Stimulated activated CD8-positive, alpha-beta memory T cell treated with anti-CD3 and anti-CD28 coated beads, Interleukin-7, amount 100 ng/mL, for 24 hours (primary cell): ENCODE results near the gene KCNA10.
"Not testable (repeated sequence)": the region's sequence is repeated elsewhere in the genome, so short reads cannot be mapped to it uniquely, and the experiment has no call there.

Experiments
- DNase-seq: peaks from one replicate; pipeline ENCODE4 v3.0.0-alpha.2; 2020; ENCODE audit warnings: low read depth

Gene KCNA10

DNA sequence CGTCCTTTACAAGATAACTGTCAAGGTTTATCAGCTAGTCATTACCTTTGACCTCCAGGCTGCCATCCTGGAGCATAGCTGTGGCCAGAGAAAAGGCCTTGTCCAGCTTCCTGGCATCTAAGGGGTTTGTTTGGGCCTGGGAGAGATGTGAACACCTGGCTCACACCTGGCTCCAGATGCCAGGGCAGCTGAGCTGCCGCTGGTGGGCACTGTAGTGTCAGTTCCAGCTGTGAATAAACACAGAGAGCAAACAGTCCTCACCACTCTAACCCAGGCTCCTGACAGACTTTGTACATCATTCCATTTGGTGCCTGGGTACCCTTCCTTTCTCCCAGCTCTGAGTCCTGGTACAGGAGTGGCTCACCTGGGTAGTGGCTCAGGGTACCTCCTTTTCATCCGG is 14.3 kb upstream of the KCNA10 start:
- no peak for DNase-seq

DNA sequence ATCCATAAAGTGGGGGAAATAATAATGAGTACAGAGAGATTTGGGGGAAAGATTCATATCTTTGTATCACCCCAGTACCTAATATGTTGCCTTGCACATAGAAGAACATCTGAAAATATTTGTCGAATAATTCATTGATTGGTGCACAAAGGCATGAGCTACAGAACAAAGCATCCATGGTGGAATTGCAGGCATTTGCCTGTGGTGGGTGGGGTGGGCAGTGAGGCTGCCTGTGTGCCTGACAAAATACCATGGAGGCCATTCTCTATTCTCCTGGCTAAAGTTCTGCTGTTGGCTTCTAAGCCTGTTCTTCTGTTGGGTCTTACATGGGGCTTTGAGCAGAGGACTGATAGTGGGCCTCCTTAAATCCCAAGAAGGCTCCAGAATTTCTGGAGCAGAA is 10.0 kb upstream of the KCNA10 start:
- no peak for DNase-seq

DNA sequence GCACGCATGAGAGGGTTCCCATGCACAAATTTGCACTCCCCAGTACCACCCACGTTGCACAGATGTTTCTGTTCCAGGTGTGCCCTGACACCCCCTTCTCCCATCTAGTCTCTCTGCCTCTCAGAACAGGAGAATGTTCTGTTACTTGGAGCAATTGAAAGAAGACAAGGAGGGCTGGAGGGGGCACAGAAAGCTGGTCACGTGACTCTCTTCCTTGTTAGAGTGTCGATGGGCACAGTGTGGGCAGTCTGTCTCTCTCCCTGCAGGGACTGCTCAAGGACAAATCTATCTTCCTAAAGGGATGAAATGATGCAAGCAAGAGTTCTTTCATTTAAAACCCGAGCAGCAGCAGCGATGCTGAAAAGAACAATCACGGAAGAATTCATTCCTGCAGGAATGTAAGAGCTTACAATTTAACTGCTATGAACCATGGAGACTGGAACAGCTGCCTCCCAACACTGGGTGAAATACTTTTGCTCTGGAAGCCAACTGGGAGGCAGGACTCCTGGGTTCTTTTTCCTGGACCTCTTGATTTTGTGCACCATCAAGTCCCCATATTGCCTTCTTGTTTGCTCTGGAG is 7.3 kb upstream of the KCNA10 start:
- no peak for DNase-seq

DNA sequence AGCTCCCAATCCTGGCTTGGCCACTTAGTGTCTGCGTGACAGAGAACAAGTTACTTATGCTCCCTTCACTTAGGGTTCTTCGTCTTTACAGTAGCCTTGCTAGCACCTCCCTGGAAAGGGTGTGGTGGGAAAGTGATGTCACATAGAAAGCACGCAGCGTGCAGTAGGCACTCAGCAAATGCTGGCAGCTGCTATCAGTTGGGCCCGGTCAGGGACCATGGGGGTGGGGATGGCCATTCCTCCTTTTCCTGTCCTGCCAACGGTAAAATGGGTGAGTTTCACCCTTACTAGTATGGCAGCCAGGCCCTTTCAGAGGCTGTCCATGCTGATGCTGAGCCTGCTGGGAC is 6.2 kb upstream of the KCNA10 start:
- no peak for DNase-seq

DNA sequence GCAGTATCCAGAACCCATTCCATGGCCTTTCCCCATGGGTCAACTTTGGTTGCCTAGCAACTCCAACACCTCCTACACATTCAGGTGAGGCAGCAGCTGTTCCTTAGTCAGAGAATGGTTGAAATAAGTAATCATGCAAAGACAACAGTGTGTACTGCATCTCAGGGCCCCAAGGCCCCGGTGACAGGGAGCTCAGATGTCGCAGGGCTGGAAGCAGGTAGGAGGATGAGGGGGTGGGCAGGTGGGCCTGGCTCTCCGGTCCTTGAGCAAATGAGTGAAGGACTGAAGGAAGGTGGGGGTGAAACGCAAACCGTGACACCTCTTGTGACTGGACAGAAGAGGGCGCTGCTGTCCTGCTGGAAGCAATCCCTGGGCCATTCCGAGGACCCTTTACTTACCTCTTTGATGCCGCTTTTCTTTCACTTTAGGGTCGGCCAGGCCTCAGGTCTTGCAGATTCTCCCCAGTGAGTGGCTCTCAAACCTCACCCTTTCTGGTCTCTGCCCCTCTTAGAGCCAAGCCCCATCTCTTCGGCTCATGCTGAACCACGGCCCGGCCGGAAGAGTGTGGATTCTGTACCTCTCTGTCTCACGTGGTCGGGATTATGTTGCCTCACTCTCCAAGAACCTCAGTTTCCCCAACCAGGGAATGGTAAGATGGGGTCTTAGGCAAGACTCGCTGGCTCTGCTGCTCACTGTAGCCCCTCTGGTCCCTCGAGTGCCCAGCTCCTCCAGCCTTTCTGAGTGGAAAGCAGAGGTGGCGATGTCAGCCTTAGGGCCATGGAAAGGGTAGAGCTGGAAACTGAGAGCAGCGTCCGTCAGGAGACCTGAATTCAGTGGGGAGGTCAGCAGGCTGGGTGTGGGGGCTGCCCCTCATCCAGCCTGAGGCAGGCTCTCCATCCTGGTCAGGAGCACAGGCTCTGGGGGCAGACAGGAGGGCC is 5.6 kb upstream of the KCNA10 start:
- peak; percentile 10 for DNase-seq

DNA sequence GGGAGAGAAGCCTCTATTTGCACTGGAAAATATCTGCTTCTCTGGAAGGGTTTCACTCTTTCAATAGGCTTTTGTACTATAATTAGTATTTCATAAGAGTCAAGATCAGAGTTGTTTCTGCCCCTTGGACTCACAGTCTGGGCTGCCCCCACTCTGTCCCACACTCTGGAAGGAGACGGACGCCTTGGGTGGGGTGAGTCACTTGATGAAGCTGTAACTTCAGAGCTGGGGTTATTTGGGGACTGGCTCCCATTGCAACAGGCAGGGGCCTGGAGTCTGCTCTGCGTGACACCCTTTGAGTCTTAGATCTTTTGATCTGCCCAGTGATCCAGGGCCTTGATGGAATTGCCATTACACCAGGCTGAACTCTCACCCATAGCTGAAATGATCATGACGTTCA is 4.0 kb upstream of the KCNA10 start:
- DNase-seq: no peak

DNA sequence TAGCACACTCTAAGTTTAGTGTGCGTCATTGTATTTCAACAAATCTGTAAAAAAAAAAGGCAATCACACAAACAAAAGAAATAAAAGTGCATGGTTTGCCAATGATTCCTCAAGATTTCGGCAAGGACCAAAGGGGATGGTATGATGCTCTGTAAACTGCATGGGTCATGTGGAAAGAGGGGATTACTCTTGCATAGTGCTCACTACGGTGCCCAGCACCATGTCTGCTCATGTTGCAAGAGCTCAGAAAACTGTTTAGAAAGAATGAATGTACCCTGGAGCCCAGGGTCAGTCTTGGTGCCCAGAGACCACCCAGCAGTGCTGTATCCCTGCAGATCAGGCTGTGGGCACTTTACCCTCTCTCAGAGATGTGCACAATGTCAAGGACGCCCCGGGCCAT is 3.6 kb upstream of the KCNA10 start:
- no peak for DNase-seq

DNA sequence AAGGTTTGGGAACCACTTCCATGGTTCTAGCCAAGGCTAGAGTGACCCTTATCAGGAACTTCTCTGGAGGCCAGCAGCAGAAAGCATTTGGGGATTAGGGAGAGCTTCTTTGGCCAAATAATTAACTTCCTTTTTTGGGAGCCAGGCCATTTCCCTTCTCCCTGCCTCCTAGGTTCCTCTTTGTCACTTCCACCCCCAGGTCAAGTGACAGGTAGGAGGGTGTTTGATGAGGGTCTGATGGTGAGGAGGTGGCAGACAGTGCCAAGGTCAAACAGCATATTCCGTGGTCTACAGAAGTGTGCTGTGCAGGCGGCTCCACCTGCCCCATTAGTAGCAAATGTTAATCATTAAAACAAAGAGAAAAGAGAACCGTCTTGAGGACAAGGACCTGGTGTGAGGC is 1.9 kb upstream of the KCNA10 start:
- DNase-seq: no peak

DNA sequence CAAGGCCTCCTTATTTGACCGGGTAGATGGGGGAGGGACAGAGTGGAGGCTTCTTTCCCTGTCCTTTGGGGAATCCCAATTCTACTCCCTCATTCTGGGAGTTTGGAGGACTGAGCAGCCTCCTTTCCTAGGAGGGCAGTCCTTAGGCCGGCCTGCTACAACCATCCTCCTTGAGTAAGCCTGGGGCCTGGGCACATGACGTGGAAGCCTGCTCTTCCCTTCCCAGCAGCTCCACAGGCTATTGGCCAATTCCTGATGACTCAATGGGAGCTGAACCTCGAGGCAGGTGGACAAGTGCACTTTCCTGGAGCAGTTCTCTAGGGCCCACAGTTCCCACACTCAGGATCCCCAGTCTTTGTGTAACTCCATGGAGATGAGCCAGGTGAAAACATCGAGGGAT is 3.1 kb downstream of the KCNA10 start:
- no peak for DNase-seq

DNA sequence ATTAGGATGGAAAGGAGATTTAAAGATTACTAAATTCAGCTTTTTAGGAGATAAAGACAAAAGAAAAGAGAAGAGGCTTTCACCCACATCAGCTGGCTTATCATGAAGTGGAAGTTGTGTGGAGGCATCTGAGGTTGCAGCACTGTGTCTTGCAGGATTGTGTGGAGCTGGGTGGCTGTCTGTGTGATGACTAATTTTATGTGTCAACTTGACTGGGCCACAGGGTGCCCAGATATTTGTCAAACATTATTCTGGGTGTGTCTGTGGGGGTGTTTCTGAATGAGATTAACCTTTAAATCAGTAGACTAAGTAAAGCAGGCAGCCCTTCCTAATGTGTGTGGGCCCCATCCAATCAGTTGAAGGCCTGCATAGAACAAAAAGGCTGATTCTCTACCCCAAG is 3.9 kb downstream of the KCNA10 start:
- DNase-seq: no peak

DNA sequence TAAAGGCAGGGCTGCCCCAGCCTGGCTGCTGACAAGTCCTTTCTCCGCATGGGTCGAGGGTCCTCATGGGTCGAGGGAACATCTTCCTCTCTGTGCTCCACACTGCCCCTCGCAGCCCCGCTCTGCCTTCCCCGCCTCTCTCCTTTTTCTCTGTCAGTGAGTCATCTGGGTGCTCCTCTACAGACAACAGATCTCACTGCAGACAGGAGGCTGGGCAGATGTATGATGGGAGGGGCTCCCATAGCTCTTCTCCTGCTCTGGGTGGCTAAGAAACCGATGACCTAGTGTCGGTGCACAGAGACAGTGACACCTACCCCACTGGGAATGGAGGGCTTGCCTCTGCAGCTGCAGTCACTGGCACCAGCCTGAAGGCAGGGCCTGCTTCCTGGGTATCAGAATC is 5.5 kb downstream of the KCNA10 start:
- DNase-seq: no peak

DNA sequence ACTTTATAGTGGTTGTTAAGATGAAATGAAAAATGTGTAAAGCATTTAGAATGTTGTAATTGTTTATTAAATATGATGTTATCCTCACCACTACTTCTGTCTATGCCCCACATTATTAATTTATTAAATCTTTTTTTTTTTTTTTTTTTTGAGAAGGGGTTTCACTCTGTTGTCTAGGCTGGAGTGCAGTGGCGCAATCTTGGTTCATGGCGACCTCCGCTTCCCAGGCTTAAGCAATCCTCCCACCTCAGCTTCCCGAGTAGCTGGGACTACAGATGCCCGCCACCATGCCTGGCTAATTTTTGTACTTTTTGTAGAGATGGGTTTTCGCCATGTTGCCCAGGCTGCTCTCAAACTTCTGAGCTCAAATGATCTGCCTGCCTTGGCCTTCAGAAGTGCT is 7.5 kb downstream of the KCNA10 start:
- no peak for DNase-seq

DNA sequence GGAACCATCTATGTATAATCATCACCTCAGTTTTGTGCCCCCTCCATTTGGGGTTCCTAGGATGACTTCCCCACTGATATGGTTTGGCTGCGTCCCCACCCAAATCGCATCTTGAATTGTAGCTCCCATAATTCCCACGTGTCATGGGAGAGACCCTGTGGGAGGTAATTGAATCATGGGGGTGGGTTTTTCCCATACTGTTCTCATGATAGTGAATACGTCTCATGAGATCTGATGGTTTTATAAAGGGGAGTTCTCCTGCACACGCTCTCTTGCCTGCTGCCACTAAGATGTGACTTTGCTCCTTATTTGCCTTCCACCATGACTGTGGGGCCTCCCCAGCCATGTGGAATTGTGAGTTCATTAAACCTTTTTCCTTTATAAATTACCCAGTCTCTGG is 8.1 kb downstream of the KCNA10 start:
- not testable (repeated sequence) for DNase-seq

DNA sequence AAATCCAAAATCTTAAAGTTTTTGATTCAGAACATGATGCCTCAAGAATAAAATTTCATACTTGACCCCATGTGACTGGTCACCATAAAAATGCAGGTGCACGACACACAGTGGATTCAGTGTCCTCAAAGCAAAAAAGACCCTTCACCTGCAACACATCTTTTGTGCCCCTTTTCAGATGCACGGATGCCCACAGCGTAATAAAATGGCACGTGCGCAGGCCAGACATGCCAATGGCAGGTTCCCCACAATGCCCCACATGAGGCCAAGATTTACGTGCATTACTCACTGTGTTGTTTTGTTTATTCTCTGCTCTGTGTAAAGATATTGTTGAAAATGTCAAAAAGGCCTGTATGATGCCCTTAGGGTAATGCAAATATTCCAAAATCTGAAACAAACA is 9.3 kb downstream of the KCNA10 start:
- DNase-seq: no peak

DNA sequence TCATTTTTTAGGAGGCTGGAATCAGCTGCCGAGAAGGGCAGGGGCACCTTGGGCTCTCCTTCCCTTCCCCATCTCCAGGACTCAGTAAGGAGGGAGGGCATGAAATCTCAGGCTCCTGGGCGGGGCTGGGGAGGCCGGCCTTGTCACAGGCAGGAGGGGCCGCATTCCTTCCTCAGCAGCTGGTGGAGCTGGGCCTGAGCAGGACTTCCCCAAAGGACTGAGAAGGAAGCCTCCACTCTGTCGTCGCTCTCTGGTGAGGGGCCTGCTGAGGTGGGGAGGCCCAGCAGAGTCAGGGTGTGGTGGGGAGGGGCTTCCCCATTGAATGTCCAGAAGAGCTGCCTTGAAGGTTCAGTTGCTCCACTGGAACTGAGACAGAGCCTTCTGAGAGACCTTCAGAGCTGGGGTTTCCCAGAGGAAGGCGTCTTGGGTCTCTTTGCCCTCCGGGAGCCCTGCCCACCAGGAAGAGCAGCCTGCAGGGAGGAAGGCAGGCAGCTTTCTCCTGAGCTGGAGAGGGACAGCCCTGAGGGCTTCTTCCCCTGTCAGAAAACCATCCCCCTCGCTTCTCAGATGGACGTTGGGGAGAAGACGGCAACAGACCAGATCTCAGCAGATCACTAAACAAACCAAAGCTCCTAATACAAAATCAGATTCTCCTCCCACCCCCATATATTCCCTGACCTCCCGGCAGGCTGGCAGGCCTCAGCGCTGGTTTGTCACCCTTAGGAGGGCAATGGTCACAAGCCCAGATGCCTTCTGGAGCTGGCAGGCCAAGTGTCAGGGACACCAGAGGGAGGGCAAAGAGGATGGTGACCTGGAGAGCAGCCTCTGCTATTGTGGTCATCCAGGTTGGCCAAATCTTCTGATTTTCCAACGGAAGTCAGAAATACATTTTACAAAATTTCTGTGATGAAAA is 10.7 kb downstream of the KCNA10 start:
- DNase-seq: no peak

DNA sequence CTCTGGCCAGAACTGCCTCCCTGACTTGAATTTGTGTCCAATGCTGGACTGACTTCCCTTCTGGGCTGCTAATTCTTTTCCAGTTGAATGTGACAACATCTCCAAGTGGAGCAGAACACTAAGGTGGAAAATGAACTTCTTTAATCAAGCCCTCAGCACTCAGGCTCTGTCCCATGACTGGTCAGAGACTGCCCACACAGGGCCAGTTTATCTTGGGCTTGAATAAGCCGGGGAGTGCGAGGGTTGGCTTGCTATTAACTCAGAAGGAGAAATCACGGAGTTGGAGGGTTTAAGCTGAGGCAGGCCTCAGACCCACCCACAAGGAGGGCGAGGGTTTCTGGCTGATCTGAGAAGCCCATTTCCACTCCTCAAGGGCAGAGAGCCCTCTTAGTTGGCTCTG is 12.4 kb downstream of the KCNA10 start:
- DNase-seq: no peak

DNA sequence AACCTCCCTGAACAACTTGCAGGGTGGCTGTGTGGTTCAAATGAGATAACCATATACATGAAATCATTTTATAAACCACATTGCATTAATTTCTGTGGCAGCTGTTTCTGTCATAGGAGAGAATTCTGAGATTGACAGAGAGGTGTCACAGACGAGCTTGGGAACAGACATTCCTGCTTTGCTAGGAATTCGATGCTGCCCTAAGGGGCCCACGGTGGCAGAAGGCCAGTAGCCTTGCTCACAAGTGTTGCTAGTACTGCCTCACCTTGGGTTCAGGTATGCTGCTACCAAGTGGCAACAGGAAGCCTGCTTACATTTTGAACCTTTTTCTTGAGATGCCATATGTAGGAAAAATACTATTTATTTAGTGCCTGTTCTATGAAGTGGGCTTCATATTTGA is 13.4 kb downstream of the KCNA10 start:
- no peak for DNase-seq

DNA sequence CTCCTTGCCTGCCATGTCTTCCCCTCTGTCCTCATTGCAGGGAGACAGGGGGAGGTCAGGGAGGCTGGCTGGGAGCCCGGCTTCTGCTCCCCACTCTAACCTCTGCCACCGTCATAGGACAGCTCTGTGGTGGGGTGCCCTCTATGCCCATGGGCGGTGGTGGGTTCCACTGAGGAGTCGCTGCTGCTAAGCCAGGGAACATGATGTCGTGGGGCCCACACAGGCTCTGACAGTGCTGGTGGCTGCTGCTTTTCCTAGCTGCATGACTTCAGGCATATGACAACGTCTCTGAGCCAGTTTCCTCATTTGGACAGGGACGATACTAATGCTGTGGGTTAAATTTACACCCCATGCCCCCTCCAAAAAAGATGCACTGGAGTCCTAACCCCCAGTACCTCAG is 14.7 kb downstream of the KCNA10 start:
- no peak for DNase-seq

DNA sequence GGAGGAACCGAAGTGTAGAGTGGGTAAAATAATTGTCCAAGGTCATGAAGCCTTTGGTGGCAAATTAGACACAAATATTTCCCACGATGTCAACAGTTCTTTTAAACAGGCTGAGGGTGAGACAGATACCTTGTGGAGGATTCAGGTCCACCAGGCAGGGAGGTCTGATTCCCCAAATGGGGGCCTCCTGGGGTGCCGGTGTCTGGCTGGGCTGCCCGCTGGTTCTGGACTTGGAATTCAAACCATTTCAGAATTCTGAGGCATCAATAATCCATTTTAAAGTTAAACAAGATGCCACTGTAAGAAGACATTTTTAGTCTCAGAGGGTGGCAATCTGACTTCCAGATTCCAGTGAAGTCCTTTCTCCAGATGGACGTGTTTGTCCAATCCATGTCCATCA is 15.5 kb downstream of the KCNA10 start:
- no peak for DNase-seq

DNA sequence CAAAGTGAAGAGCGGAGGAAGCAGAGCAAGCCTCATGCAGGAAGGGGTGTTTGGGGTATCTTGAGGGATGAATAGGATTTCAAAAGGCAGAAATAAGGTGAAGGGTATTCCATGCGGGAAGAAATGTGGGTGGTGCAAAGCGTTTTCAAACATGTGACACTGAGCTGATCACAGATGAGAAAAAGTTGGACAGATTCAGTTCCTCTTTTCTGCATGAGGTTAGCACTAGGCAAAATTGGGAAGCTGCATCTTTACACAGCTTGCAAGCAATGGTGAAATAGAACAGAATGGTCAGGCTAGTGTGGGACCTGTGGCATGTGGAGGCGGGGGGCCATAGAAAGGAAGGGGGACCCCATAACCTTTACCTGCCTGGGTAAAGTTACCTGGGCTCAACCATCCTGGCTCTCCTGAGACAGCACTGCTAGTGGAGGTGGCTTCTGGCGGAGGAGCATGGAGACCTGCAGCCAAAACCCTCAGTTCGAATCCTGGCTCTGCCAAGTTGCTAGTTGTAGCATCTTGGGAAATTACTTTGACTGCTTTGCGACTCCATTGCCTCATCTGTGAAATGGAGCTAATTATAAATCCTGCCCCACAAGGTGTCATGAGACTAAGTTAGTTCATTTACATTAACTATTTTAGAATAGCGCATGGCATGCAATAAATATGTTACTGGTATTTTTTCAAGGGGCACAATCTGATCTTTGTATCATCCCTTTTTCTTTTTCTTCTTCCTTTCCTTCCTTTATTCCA is 16.4 kb downstream of the KCNA10 start:
- no peak for DNase-seq

DNA sequence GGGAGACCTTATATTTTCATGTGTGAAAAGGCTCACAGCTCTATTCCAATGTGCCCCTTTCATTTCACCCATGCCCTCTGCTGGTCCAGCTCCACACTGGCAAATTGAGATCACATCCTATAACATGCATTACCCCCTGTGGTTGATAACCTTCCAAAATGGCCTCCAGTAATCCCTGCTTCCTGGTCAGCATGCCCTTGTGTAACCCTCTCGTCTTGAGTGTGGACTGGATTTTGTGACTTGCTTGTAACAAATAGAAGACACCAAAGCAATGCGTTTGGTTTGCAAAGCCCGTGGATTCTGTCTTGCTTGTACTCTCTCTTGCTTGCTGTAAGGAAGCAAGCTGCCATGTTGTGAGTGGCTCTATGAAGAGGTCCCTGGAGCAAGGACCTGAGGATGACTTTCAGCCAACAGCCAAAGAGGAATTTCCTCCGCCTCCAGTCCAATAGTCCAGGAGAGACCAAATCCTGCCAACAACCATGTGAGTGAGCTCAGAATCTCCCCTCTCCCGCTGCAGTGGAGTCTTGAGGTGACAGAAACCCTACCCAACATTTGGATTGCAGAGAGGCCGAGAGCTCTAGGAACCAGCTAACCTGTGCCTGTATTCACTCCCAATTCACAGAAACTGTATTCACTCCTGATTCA is 17.4 kb downstream of the KCNA10 start:
- no peak for DNase-seq

DNA sequence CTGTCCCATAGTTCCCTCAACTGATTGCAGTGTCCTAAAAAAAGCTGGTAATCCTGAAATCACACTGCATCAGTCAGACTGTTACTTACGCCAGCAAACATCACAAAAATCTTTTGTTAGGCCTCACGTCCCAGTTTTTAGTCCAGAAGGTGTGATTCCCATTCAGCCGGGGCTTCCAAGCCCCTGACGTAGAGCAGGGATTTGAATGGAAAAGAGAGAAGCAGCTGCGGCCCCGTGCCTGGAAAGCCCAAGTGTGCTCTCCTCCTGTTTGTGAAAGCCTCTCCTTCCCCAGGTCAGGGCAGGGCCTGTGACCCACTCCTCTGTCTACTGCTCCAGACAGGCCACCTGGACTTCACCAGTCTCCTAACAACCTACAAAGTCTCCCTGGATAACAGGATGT is 20.7 kb downstream of the KCNA10 start:
- DNase-seq: no peak
